RWPE2 (cell line): ENCODE results near the gene TECTA.

ENCODE experiments used
- ATAC-seq: fragments of 200-7000 bp; cut with Tn5 transposase; 3 replicates; pipeline ENCODE4 v1.9.1; 2021; ENCODE audit warnings: low read depth
- DNase-seq: peaks from one replicate; pipeline ENCODE4 v3.0.0-alpha.2; 2020; ENCODE audit warnings: low spot score
- H3K27ac ChIP-seq: fragments of 450-650 bp; 2 replicates; pipeline ENCODE4 v1.5.1; 2017; ENCODE audit warnings: mild to moderate bottlenecking; ENCODE audit not compliant: poor library complexity, severe bottlenecking
- H3K27me3 ChIP-seq: fragments of 250-450 bp; sonication (Bioruptor Pico); 2 replicates; pipeline ENCODE4 v1.5.1; 2021; ENCODE audit warnings: mild to moderate bottlenecking, moderate library complexity; ENCODE audit not compliant: insufficient read depth, poor library complexity, severe bottlenecking
- H3K36me3 ChIP-seq: fragments of 250-450 bp; sonication (Bioruptor Pico); 2 replicates; pipeline ENCODE4 v1.5.1; 2020; ENCODE audit warnings: low read depth, mild to moderate bottlenecking, moderate library complexity
- H3K4me1 ChIP-seq: fragments of 250-450 bp; sonication (Bioruptor Pico); 2 replicates; pipeline ENCODE4 v1.5.1; 2021; ENCODE audit warnings: mild to moderate bottlenecking, moderate library complexity; ENCODE audit not compliant: insufficient read depth, poor library complexity, severe bottlenecking
- H3K4me3 ChIP-seq: fragments of 250-450 bp; sonication (Bioruptor Pico); 2 replicates; pipeline ENCODE4 v1.5.1; 2021; ENCODE audit warnings: mild to moderate bottlenecking, moderate library complexity; ENCODE audit not compliant: severe bottlenecking
- H3K9me3 ChIP-seq: fragments of 250-450 bp; sonication (Bioruptor Pico); 2 replicates; pipeline ENCODE4 v1.5.1; 2021; ENCODE audit warnings: mild to moderate bottlenecking, moderate library complexity; ENCODE audit not compliant: severe bottlenecking
- CTCF ChIP-seq: fragments of 450-650 bp; IDR thresholded peaks from one replicate; pipeline ENCODE4 v1.5.1; 2017; ENCODE audit warnings: mild to moderate bottlenecking, moderate library complexity; ENCODE audit not compliant: poor library complexity, severe bottlenecking

The TECTA gene

GRCh38 chr11:121240650-121241303 lies 139.7 kb downstream of the TECTA start:
- Histone ChIP-seq H3K9me3 (no peaks in the 10 kb centered on the region), H3K36me3 (no peaks in the 10 kb centered on the region), H3K4me3 (no peak overlapping the region), H3K27ac (no peak overlapping the region), H3K27me3 (no peaks in the 10 kb centered on the region), H3K4me1 (peaks cover 12% of the 10 kb centered on the region)
- ATAC-seq, result no peak
- no peak for DNase-seq
- TF ChIP-seq CTCF, result no peak
